ENCODE data around the gene LRRC73. TPM values are rescaled to one million over a fixed set of nuclear protein-coding genes. Genes with fewer than 3 reads are reported as not detected.

Gene LRRC73
- total RNA-seq, 2 experiments from 2014 or later = 0.45 to 0.52 TPM

GRCh38 chr6:43491750-43492661, 18.1 kb downstream of the LRRC73 start:
- peak overlapping the region; percentile 55 for H3K27ac Mint-ChIP-seq
- peaks cover 33% of the 10 kb centered on the region for H3K4me1 ChIP-seq (ENCODE audit: insufficient read depth, low read length)
- DNase-seq (no peak), ATAC-seq (ENCODE audit: poor library complexity) (no peak)
- POLR2A ChIA-PET = no interaction called here
- peaks cover 16% of the 10 kb centered on the region for H3K36me3 ChIP-seq (ENCODE audit: insufficient read depth, low read length)
- H3K27ac ChIP-seq (ENCODE audit: low read depth in 1 of 2, low read length in 2 of 2) = no peak overlapping the region
- no peak overlapping the region for H3K4me3 Mint-ChIP-seq
- H3K9me3 Mint-ChIP-seq = no peaks in the 10 kb centered on the region
- peaks cover 26% of the 10 kb centered on the region for H3K36me3 Mint-ChIP-seq (ENCODE audit: low read depth)
- no peaks in the 10 kb centered on the region for H3K9me3 ChIP-seq (ENCODE audit: control insufficient read depth in 1 of 2, insufficient read depth in 1 of 2, low read length in 2 of 2)
- no peaks in the 10 kb centered on the region for H3K27me3 ChIP-seq (ENCODE audit: control insufficient read depth in 1 of 2, insufficient read depth in 2 of 2, low read length in 2 of 2)
- no peaks in the 10 kb centered on the region for H3K27me3 Mint-ChIP-seq
- TF ChIP-seq, protein P1, sequence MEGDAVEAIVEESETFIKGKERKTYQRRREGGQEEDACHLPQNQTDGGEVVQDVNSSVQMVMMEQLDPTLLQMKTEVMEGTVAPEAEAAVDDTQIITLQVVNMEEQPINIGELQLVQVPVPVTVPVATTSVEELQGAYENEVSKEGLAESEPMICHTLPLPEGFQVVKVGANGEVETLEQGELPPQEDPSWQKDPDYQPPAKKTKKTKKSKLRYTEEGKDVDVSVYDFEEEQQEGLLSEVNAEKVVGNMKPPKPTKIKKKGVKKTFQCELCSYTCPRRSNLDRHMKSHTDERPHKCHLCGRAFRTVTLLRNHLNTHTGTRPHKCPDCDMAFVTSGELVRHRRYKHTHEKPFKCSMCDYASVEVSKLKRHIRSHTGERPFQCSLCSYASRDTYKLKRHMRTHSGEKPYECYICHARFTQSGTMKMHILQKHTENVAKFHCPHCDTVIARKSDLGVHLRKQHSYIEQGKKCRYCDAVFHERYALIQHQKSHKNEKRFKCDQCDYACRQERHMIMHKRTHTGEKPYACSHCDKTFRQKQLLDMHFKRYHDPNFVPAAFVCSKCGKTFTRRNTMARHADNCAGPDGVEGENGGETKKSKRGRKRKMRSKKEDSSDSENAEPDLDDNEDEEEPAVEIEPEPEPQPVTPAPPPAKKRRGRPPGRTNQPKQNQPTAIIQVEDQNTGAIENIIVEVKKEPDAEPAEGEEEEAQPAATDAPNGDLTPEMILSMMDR (IDR thresholded peaks at IDR 0.05) = no peak
- intact Hi-C loops (cut with DNase I, micrococcal nuclease) = no loop called here
- no peak overlapping the region for H3K4me3 ChIP-seq (ENCODE audit: low read length)
- H3K4me1 Mint-ChIP-seq (ENCODE audit: low read depth) = peaks cover 40% of the 10 kb centered on the region
- CTCF ChIA-PET = interaction anchor here (2.4 kb wide), 1 partner anchor 15 kb away, joined by 6 read pairs; no protein-coding TSS in a partner anchor

DNA sequence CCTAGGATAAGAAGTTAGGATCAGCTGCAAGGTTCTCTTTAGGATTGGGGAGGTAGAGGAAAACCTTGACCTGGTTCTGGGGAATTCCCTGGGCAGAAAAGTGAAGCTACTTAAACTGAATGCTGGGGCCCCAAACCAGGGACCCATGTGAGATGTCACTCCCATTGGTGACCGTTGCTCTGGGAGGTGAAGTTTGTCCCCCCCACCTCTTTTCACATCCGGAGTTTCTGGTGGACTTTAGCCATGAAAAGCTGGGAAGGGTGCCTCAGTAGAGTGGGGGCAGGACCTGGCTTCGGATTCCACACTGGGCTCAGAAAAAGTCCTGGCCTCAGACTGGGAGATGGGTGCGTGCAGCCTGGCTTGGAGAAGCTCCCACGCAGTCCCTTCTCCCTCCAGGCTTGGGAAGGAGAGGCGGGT, 19.6 kb downstream of the LRRC73 start:
- peaks cover 26% of the 10 kb centered on the region for H3K36me3 Mint-ChIP-seq (ENCODE audit: low read depth)
- DNase-seq (no peak), ATAC-seq (ENCODE audit: poor library complexity) (no peak)
- Histone ChIP-seq H3K9me3 (ENCODE audit: control insufficient read depth in 1 of 2, insufficient read depth in 1 of 2, low read length in 2 of 2) (no peaks in the 10 kb centered on the region), H3K27ac (ENCODE audit: low read depth in 1 of 2, low read length in 2 of 2) (no peak overlapping the region), H3K27me3 (ENCODE audit: control insufficient read depth in 1 of 2, insufficient read depth in 2 of 2, low read length in 2 of 2) (no peaks in the 10 kb centered on the region), H3K4me1 (ENCODE audit: insufficient read depth, low read length) (peaks cover 29% of the 10 kb centered on the region), H3K36me3 (ENCODE audit: insufficient read depth, low read length) (peaks cover 22% of the 10 kb centered on the region), H3K4me3 (ENCODE audit: low read length) (no peak overlapping the region)
- peaks cover 34% of the 10 kb centered on the region for H3K4me1 Mint-ChIP-seq (ENCODE audit: low read depth)
- no peaks in the 10 kb centered on the region for H3K9me3 Mint-ChIP-seq
- TF ChIP-seq, protein P1 (IDR thresholded peaks at IDR 0.05) = no peak
- intact Hi-C loops (cut with DNase I, micrococcal nuclease) = no loop called here
- ChIA-PET POLR2A (interaction anchor here (0.9 kb wide), 1 partner anchor 13 kb away, joined by 3 read pairs; the partner anchor contains the start of gene TJAP1), CTCF (interaction anchor here (1.2 kb wide), 1 partner anchor 16 kb away, joined by 3 read pairs; no protein-coding TSS in a partner anchor)
- no peak overlapping the region for H3K27ac Mint-ChIP-seq
- no peaks in the 10 kb centered on the region for H3K27me3 Mint-ChIP-seq
- H3K4me3 Mint-ChIP-seq = no peak overlapping the region

GRCh38 chr6:43489277-43490072, 20.7 kb downstream of the LRRC73 start:
- intact Hi-C loops (cut with DNase I, micrococcal nuclease) = no loop called here
- ATAC-seq (ENCODE audit: poor library complexity) (no peak), DNase-seq (no peak)
- Histone ChIP-seq H3K27me3 (ENCODE audit: control insufficient read depth in 1 of 2, insufficient read depth in 2 of 2, low read length in 2 of 2) (no peaks in the 10 kb centered on the region), H3K27ac (ENCODE audit: low read depth in 1 of 2, low read length in 2 of 2) (no peak overlapping the region), H3K9me3 (ENCODE audit: control insufficient read depth in 1 of 2, insufficient read depth in 1 of 2, low read length in 2 of 2) (no peaks in the 10 kb centered on the region), H3K4me1 (ENCODE audit: insufficient read depth, low read length) (peaks cover 19% of the 10 kb centered on the region), H3K4me3 (ENCODE audit: low read length) (no peak overlapping the region), H3K36me3 (ENCODE audit: insufficient read depth, low read length) (peaks cover 23% of the 10 kb centered on the region)
- H3K36me3 Mint-ChIP-seq (ENCODE audit: low read depth) = peaks cover 28% of the 10 kb centered on the region
- ChIA-PET CTCF (interaction anchor here (1.2 kb wide), 1 partner anchor 17 kb away, joined by 3 read pairs; no protein-coding TSS in a partner anchor), POLR2A (no interaction called here)
- H3K4me1 Mint-ChIP-seq (ENCODE audit: low read depth) = peaks cover 26% of the 10 kb centered on the region
- no peak overlapping the region for H3K4me3 Mint-ChIP-seq
- no peak overlapping the region for H3K27ac Mint-ChIP-seq
- H3K9me3 Mint-ChIP-seq = no peaks in the 10 kb centered on the region
- H3K27me3 Mint-ChIP-seq = no peaks in the 10 kb centered on the region
- TF ChIP-seq, protein P1 (IDR thresholded peaks at IDR 0.05) = no peak

Data from CD4-positive, alpha-beta T cell (primary cell).